ENCODE data around the gene PCBP3. TPM values are rescaled to one million over a fixed set of nuclear protein-coding genes. Genes with fewer than 3 reads are reported as not detected.

PCBP3 gene
- total and polyA plus RNA-seq, 2 of the 8 experiments (the other 6 are each of a cell fraction or from before 2014, with no cell fraction given) = 3.5 to 6.3 TPM

DNA sequence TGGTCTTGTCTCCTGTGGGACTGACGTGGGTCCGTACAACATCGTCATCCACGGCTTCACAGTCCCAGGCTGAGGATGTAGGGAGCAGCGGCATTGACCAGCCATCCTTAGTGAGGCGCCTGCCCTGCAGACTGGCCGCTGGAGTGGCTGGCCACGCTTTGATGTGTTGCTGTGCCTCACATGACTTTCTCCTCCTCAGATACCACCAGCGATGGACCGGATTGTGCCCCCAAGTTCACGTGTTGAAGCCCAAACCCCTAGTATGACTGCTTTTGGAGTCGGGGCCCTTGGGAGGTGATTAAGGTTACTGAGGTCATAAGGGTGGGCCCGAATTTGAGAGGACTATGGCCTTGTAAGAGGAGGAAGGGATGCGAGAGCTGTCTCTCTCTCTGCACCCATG, 122.5 kb downstream of the PCBP3 start:
- Histone ChIP-seq H3K36me3 (ENCODE audit: control insufficient read depth in 2 of 4, insufficient read depth in 4 of 4, low read length in 3 of 4) (no peaks in the 10 kb centered on the region), H3K9me3 (ENCODE audit: insufficient read depth in 2 of 2, low read depth in 1 of 2, low read length in 1 of 2) (no peaks in the 10 kb centered on the region), H4K8ac (ENCODE audit: extremely low read depth, insufficient read depth, low read length) (peak overlapping the region; percentile 28; the same call in 1 of the 2 replicates), H2BK15ac (ENCODE audit: low read length) (no peak overlapping the region), H3K4me2 (ENCODE audit: insufficient read depth in 1 of 2, low read depth in 2 of 2, low read length in 2 of 2) (no peak overlapping the region), H2BK20ac (ENCODE audit: low read length) (no peak overlapping the region), H3K4me1 (replicated peaks in 1 of 4; ENCODE audit: control insufficient read depth in 3 of 4, insufficient read depth in 4 of 4, low read length in 3 of 4) (0 out of 7 replicates have a peak, but pooled peaks cover 0 to 2% (median 0%) of the 10 kb centered on the region in 4 experiments), H3K79me1 (ENCODE audit: low read depth, low read length) (no peaks in the 10 kb centered on the region; the same call in 1 of the 2 replicates), H2BK5ac (ENCODE audit: low read depth, low read length) (no peak overlapping the region), H2AFZ (ENCODE audit: low read length) (no peak overlapping the region), H3K14ac (ENCODE audit: insufficient read length) (no peak overlapping the region), H3K4me3 (ENCODE audit: extremely low read depth in 1 of 4, insufficient read depth in 2 of 4, low read depth in 3 of 4, low read length in 4 of 4) (no peak overlapping the region), H2AK5ac (ENCODE audit: low read depth, low read length) (peak overlapping the region; percentile 65; the same call in 1 of the 2 replicates), H3K23ac (ENCODE audit: insufficient read length) (no peak overlapping the region), H4K20me1 (replicated peaks in 1 of 2; ENCODE audit: control insufficient read depth in 1 of 2, insufficient read depth in 2 of 2, low read length in 2 of 2) (peaks cover 0 to 2% of the 10 kb centered on the region in 2 experiments), H4K5ac (ENCODE audit: insufficient read length, low read depth, low read length) (no peak overlapping the region), H3K9ac (replicated peaks in 1 of 4; ENCODE audit: extremely low read depth in 1 of 4, low read depth in 3 of 4, low read length in 3 of 4) (no peak overlapping the region), H2BK120ac (replicated peaks; ENCODE audit: low read depth, low read length) (no peak overlapping the region), H4K91ac (replicated peaks; ENCODE audit: insufficient read length, low read length) (no peak overlapping the region), H3K27me3 (replicated peaks in 1 of 4; ENCODE audit: control insufficient read depth in 3 of 4, extremely low read depth in 1 of 4, insufficient read depth in 3 of 4, low read length in 3 of 4) (no peaks in the 10 kb centered on the region), H3K79me2 (ENCODE audit: control insufficient read depth in 1 of 2, insufficient read depth in 2 of 2, low read length in 2 of 2) (no peaks in the 10 kb centered on the region), H3K23me2 (ENCODE audit: low read depth, low read length) (no peaks in the 10 kb centered on the region), H3K27ac (ENCODE audit: low read depth, low read length) (no peak overlapping the region), H3K4ac (replicated peaks; ENCODE audit: insufficient read length, low read depth, low read length) (no peak overlapping the region), H3K56ac (replicated peaks; ENCODE audit: insufficient read length, low read depth, low read length) (no peak overlapping the region), H3K18ac (ENCODE audit: extremely low read depth, low read length) (no peak overlapping the region), H2BK12ac (ENCODE audit: low read depth, low read length) (no peak overlapping the region)
- CTCF ChIA-PET (ENCODE audit: partially characterized antibody) = interaction anchor here (1.0 to 1.7 kb wide), 2 partner anchors 9 to 194 kb away, joined by 3 read pairs; no protein-coding TSS in a partner anchor
- POLR2A ChIA-PET (ENCODE audit: partially characterized antibody) = no interaction called here
- WGBS, 2 experiments (ENCODE audit: extremely low coverage in 1 of 2, insufficient coverage in 1 of 2, insufficient read length in 1 of 2, insufficient replicate concordance in 2 of 2, low coverage in 1 of 2, low lambda C conversion rate in 2 of 2, missing lambda C conversion rate in 1 of 2) = 93% methylated on average over 14 of the region's 14 CpGs; no CpG with 5 or more reads in 1 of the 2 experiments
- FAIRE-seq (no peak), DNase-seq (ENCODE audit: low read depth in 1 of 2, low spot score in 2 of 2) (no peak)
- TF ChIP-seq SP2 (IDR thresholded peaks at IDR 0.05; ENCODE audit: low read length) (no peak), SUZ12 (IDR thresholded peaks at IDR 0.05; ENCODE audit: low read length) (no peak), BCL11A (IDR thresholded peaks at IDR 0.05; ENCODE audit: low read depth in 2 of 2, low read length in 2 of 2) (no peak), FOSL1 (IDR thresholded peaks at IDR 0.05; ENCODE audit: insufficient read depth, low read depth, low read length) (no peak), SIRT6 (IDR thresholded peaks at IDR 0.05; ENCODE audit: low read length) (no peak), SIX5 (IDR thresholded peaks at IDR 0.05; ENCODE audit: low read depth, low read length) (no peak), SP4 (IDR thresholded peaks at IDR 0.05; ENCODE audit: low read length) (no peak), CBX5 (IDR thresholded peaks at IDR 0.05; ENCODE audit: low read depth, low read length) (no peak), RAD21 (IDR thresholded peaks at IDR 0.05 in 1 of 2, conservative IDR thresholded peaks at IDR 0.05 in 1 of 2; ENCODE audit: low read depth in 2 of 2, low read length in 2 of 2) (no peak), POU5F1 (IDR thresholded peaks at IDR 0.05; ENCODE audit: low read depth, low read length) (no peak)
- TF ChIP-seq, protein P1, sequence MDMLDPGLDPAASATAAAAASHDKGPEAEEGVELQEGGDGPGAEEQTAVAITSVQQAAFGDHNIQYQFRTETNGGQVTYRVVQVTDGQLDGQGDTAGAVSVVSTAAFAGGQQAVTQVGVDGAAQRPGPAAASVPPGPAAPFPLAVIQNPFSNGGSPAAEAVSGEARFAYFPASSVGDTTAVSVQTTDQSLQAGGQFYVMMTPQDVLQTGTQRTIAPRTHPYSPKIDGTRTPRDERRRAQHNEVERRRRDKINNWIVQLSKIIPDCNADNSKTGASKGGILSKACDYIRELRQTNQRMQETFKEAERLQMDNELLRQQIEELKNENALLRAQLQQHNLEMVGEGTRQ (IDR thresholded peaks at IDR 0.05; ENCODE audit: low read length) = no peak
- TF ChIP-seq, protein P2, sequence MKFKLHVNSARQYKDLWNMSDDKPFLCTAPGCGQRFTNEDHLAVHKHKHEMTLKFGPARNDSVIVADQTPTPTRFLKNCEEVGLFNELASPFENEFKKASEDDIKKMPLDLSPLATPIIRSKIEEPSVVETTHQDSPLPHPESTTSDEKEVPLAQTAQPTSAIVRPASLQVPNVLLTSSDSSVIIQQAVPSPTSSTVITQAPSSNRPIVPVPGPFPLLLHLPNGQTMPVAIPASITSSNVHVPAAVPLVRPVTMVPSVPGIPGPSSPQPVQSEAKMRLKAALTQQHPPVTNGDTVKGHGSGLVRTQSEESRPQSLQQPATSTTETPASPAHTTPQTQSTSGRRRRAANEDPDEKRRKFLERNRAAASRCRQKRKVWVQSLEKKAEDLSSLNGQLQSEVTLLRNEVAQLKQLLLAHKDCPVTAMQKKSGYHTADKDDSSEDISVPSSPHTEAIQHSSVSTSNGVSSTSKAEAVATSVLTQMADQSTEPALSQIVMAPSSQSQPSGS (IDR thresholded peaks at IDR 0.05; ENCODE audit: low read length) = no peak
